ENCODE results near the gene ULK4. TPM values are rescaled to one million over a fixed set of nuclear protein-coding genes. Genes with fewer than 3 reads are reported as not detected.

Gene ULK4
- total RNA-seq, 1 experiment from 2014 or later = 6.3 TPM

DNA sequence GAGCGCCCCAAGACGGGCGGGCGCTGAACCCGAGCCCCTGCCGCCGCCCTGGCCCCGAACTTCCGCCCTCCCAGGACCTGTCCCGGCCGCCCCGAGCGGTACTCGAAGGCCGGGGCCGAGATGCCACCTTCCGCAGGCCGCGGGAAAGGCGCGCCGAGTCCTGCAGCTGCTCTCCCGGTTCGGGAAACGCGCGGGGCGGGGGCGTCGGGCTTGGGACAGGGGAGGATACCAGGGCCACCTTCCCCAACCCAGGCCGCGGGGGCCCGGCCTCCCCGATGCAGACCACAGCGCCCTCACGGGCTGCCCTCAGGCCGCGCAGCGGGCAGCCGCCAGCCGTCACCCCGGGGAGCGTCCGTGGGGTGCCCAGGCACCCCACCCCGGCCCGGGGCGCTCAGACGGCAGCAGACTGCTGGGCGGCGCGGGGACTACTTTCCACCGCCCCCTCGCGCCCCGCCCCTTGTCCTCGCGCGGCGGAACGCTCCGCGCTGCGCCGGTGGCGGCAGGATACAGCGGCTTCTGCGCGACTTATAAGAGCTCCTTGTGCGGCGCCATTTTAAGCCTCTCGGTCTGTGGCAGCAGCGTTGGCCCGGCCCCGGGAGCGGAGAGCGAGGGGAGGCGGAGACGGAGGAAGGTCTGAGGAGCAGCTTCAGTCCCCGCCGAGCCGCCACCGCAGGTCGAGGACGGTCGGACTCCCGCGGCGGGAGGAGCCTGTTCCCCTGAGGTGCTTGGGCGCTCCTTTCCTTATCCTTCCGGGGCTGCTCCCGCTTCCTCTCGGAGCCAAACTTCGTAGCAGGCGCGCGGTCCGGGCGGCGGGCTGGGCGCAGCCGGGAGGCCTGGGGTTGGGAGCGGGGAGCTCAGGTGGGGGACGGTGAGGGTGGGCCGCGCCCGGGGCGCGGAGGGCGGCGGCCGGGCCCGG lies 762.7 kb downstream of the ULK4 start, which contains the start of gene CTNNB1:
TSS of gene CTNNB1 (plus strand) at position 556 of the 916 bp plus-strand sequence. CDS start 24,564 bp downstream, outside the sequence.
- no TSS peak for BruUV-seq (replicated peaks)
- TF ChIP-seq ATF3 (IDR thresholded peaks at IDR 0.05) (no peak), ZFX (IDR thresholded peaks at IDR 0.05) (peak; percentile 88), REST (IDR thresholded peaks at IDR 0.05; ENCODE audit: low read depth) (no peak), CBX3 (IDR thresholded peaks at IDR 0.05; ENCODE audit: low read depth) (peak; percentile 99), FOSL1 (IDR thresholded peaks at IDR 0.05; ENCODE audit: low read depth) (no peak), SRF (IDR thresholded peaks at IDR 0.05; ENCODE audit: low read depth) (no peak; the same call in 1 of the 2 replicates), MAX (IDR thresholded peaks at IDR 0.05) (peak; percentile 82), SP1 (IDR thresholded peaks at IDR 0.05; ENCODE audit: low read depth) (peak; percentile 94), RAD21 (IDR thresholded peaks at IDR 0.05; ENCODE audit: low read depth) (peak; percentile 16), YY1 (IDR thresholded peaks at IDR 0.05; ENCODE audit: extremely low read depth, insufficient replicate concordance, low read depth, low read length) (peak; percentile 99), JUND (IDR thresholded peaks at IDR 0.05) (peak; percentile 81; the same call in 1 of the 2 replicates), POLR2AphosphoS5 (IDR thresholded peaks at IDR 0.05; ENCODE audit: low read depth, low read length) (peak; percentile 99), EZH2 (IDR thresholded peaks at IDR 0.05) (no peak), ELF1 (IDR thresholded peaks at IDR 0.05; ENCODE audit: borderline replicate concordance, low read depth) (no peak), EZH2phosphoT487 (IDR thresholded peaks at IDR 0.05; ENCODE audit: borderline replicate concordance) (no peak), EGR1 (IDR thresholded peaks at IDR 0.05; ENCODE audit: low read depth) (peak; percentile 95), TCF7L2 (IDR thresholded peaks at IDR 0.05; ENCODE audit: borderline replicate concordance, extremely low read depth, insufficient read depth, insufficient read length) (peak; percentile 85), CEBPB (IDR thresholded peaks at IDR 0.05; ENCODE audit: low read depth) (no peak), ZNF274 (IDR thresholded peaks at IDR 0.05; ENCODE audit: low read depth, low read length) (no peak)
- TF ChIP-seq, protein P1, sequence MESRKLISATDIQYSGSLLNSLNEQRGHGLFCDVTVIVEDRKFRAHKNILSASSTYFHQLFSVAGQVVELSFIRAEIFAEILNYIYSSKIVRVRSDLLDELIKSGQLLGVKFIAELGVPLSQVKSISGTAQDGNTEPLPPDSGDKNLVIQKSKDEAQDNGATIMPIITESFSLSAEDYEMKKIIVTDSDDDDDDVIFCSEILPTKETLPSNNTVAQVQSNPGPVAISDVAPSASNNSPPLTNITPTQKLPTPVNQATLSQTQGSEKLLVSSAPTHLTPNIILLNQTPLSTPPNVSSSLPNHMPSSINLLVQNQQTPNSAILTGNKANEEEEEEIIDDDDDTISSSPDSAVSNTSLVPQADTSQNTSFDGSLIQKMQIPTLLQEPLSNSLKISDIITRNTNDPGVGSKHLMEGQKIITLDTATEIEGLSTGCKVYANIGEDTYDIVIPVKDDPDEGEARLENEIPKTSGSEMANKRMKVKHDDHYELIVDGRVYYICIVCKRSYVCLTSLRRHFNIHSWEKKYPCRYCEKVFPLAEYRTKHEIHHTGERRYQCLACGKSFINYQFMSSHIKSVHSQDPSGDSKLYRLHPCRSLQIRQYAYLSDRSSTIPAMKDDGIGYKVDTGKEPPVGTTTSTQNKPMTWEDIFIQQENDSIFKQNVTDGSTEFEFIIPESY (IDR thresholded peaks at IDR 0.05; ENCODE audit: extremely low read depth, insufficient replicate concordance, low read length) = peak; percentile 67

More for the DNA sequence above, 762.7 kb downstream of the ULK4 start, which contains the start of gene CTNNB1:
- Histone ChIP-seq H3K4me1 (ENCODE audit: control insufficient read depth in 1 of 2, insufficient read depth in 2 of 2, low read length in 2 of 2) (peaks cover 20 to 32% of the 10 kb centered on the region in 2 experiments), H3K9ac (ENCODE audit: low read length) (peak within 1 kb of the TSS; percentile 91), H3K4me2 (ENCODE audit: low read length) (peak within 1 kb of the TSS; percentile 88), H3K36me3 (ENCODE audit: control insufficient read depth in 1 of 2, insufficient read depth in 2 of 2, low read length in 2 of 2) (no peaks in the 10 kb centered on the region), H3K79me2 (ENCODE audit: insufficient read depth, low read length) (peaks cover 48% of the 10 kb centered on the region), H3K27ac (ENCODE audit: low read depth, low read length) (peak within 1 kb of the TSS; percentile 90), H2AFZ (ENCODE audit: low read depth, low read length, poor library complexity, severe bottlenecking) (no peak within 1 kb of the TSS), H3K4me3 (replicated peaks in 1 of 2; ENCODE audit: low read depth in 1 of 2, low read length in 2 of 2) (peak within 1 kb of the TSS; percentile 85 to 91), H3K27me3 (ENCODE audit: insufficient read depth, low read length) (peaks cover 8% of the 10 kb centered on the region; the same call in 1 of the 2 replicates), H4K20me1 (ENCODE audit: insufficient read depth) (peaks cover 33% of the 10 kb centered on the region), H3K9me3 (ENCODE audit: control insufficient read depth in 1 of 2, insufficient read depth in 1 of 2, low read depth in 1 of 2, low read length in 2 of 2) (no peaks in the 10 kb centered on the region), H3K9me2 (ENCODE audit: insufficient read depth) (no peaks in the 10 kb centered on the region)
- peak; percentile 83 for DNase-seq (ENCODE audit: low read depth, low spot score)
- intact Hi-C loops (cut with micrococcal nuclease) = no loop called here
- ChIA-PET POLR2A (interaction anchor here (0.8 to 2.0 kb wide), 15 partner anchors 9 to 619 kb away, joined by 3 to 13 read pairs (median 3); no protein-coding TSS in a partner anchor), RAD21 (ENCODE audit: low non-redundant PET in 1 of 2, low total read pairs in 2 of 2, uncharacterized antibody in 2 of 2, unreplicated experiment in 2 of 2) (no interaction called here), CTCF (interaction anchor here (0.6 to 1.3 kb wide), 2 partner anchors 10 to 20 kb away, joined by 5 read pairs; no protein-coding TSS in a partner anchor)
- ATAC-seq = peak; percentile 82
